Chondrocyte (in vitro differentiated cells): ENCODE data around the gene TLE1. TPM values are rescaled to one million over a fixed set of nuclear protein-coding genes. Genes with fewer than 3 reads are reported as not detected.

Experiments used
- DNase-seq: peaks from one replicate; pipeline ENCODE4 v3.0.0; 2021; ENCODE audit warnings: mixed read lengths, low spot score
- H3K27ac Mint-ChIP-seq: one replicate; pipeline ENCODE4 v1.8.0; 2021; ENCODE audit warnings: mild to moderate bottlenecking, moderate library complexity, mixed read lengths; ENCODE audit not compliant: unreplicated experiment
- H3K27me3 Mint-ChIP-seq: 2 replicates; pipeline ENCODE4 v1.8.0; 2021; ENCODE audit warnings: low read depth, mixed read lengths
- H3K36me3 Mint-ChIP-seq: 2 replicates; pipeline ENCODE4 v1.8.0; 2021; ENCODE audit warnings: low read depth, mixed read lengths
- H3K4me1 Mint-ChIP-seq: 2 replicates; pipeline ENCODE4 v1.8.0; 2021; ENCODE audit warnings: low read depth, mild to moderate bottlenecking, mixed read lengths
- H3K4me3 Mint-ChIP-seq: one replicate; pipeline ENCODE4 v1.8.0; 2021; ENCODE audit warnings: mild to moderate bottlenecking, moderate library complexity, mixed read lengths; ENCODE audit not compliant: unreplicated experiment
- H3K9me3 Mint-ChIP-seq: 2 replicates; pipeline ENCODE4 v1.8.0; 2021; ENCODE audit warnings: low read depth, mixed read lengths
- CTCF ChIP-seq: fragments of 200-600 bp; sonication (generic); IDR thresholded peaks from 2 replicates; pipeline ENCODE4 v1.5.0; 2021; ENCODE audit warnings: antibody characterized with exemption, mild to moderate bottlenecking, moderate library complexity
- total RNA-seq: library from RNA; stranded (reverse); gene quantifications from 3 replicates; pipeline ENCODE4 v1.2.1, GENCODE V29; 2021

Gene TLE1
- total RNA-seq, 1 donor from 2014 or later: 12.6 TPM

GRCh38 chr9:81560851-81561732, 128.3 kb downstream of the TLE1 start:
- Mint-ChIP-seq H3K9me3 (no peaks in the 10 kb centered on the region), H3K27me3 (no peaks in the 10 kb centered on the region), H3K4me1 (peaks cover 55% of the 10 kb centered on the region), H3K36me3 (no peaks in the 10 kb centered on the region), H3K4me3 (no peak overlapping the region), H3K27ac (peak overlapping the region; percentile 77)
- no peak for DNase-seq
- TF ChIP-seq CTCF: no peak

- Mint-ChIP-seq H3K4me3 (peak overlapping the region; percentile 1), H3K27me3 (no peaks in the 10 kb centered on the region), H3K9me3 (no peaks in the 10 kb centered on the region), H3K36me3 (no peaks in the 10 kb centered on the region), H3K4me1 (peaks cover 51% of the 10 kb centered on the region), H3K27ac (peak overlapping the region; percentile 91)
- no peak for DNase-seq
- no peak for TF ChIP-seq CTCF
Observed at GRCh38 chr9:81559709-81560108, 129.6 kb downstream of the TLE1 start.

GRCh38 chr9:81559197-81559596, 130.2 kb downstream of the TLE1 start:
- Mint-ChIP-seq H3K4me3 (no peak overlapping the region), H3K4me1 (peaks cover 51% of the 10 kb centered on the region), H3K9me3 (no peaks in the 10 kb centered on the region), H3K27me3 (no peaks in the 10 kb centered on the region), H3K27ac (peak overlapping the region; percentile 91), H3K36me3 (no peaks in the 10 kb centered on the region)
- no peak for DNase-seq
- no peak for TF ChIP-seq CTCF

GRCh38 chr9:81558091-81558830, 131.1 kb downstream of the TLE1 start:
- H3K4me3 Mint-ChIP-seq: no peak overlapping the region
- H3K27ac Mint-ChIP-seq: no peak overlapping the region
- H3K36me3 Mint-ChIP-seq: no peaks in the 10 kb centered on the region
- peaks cover 51% of the 10 kb centered on the region for H3K4me1 Mint-ChIP-seq
- H3K9me3 Mint-ChIP-seq: no peaks in the 10 kb centered on the region
- no peaks in the 10 kb centered on the region for H3K27me3 Mint-ChIP-seq
- no peak for TF ChIP-seq CTCF
- DNase-seq: no peak

- Mint-ChIP-seq H3K27ac (no peak overlapping the region), H3K4me1 (peaks cover 44% of the 10 kb centered on the region), H3K9me3 (no peaks in the 10 kb centered on the region), H3K27me3 (no peaks in the 10 kb centered on the region), H3K4me3 (no peak overlapping the region), H3K36me3 (no peaks in the 10 kb centered on the region)
- DNase-seq: no peak
- no peak for TF ChIP-seq CTCF
Observed at GRCh38 chr9:81557452-81558090, 131.8 kb downstream of the TLE1 start.
